Ishikawa (cell line): ENCODE results near the gene TMEM132D.

Experiments used
- CEBPB ChIP-seq: IDR thresholded peaks from 2 replicates; pipeline ENCODE4 v1.6.1; 2012
- EGR1 ChIP-seq: IDR thresholded peaks from 2 replicates; pipeline ENCODE4 v1.6.1; 2012
- FOXM1 ChIP-seq: IDR thresholded peaks from 2 replicates; pipeline ENCODE4 v1.6.1; 2012; ENCODE audit warnings: low read depth, borderline replicate concordance
- NFIC ChIP-seq: IDR thresholded peaks from 2 replicates; pipeline ENCODE4 v1.6.1; 2012

DNA sequence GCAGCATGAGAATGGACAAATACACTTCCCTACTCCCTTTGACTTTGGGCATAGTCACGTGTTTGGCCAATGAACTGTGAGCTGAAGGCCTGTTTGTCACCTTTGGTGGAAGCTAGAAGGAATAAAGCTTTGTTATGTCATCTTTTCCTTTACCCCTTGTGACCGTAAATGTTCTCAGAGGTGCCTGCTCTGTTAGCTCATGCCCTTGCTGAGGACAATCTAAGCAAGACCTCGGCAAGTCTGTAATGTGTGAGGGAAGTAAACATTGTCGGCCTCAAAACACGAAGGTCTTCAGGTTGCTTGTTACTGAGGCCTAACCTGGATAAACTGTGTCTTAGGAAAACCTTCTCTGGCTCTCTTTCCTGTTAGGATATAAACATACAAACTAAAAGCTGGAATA is 354.2 kb downstream of the TMEM132D start:
- TF ChIP-seq CEBPB (no peak), EGR1 (no peak), FOXM1 (no peak), NFIC (no peak)
